GM12878 (cell line): ENCODE measurements around the gene SLC12A7. TPM values are rescaled to one million over a fixed set of nuclear protein-coding genes. Genes with fewer than 3 reads are reported as not detected.
A peak's percentile ranks its signal among the peaks of the same experiment; 100 is the strongest.

Source experiments
- ATAC-seq: fragments of 200-7000 bp; cut with Tn5 transposase; 3 replicates; pipeline ENCODE4 v1.9.1; 2020; ENCODE audit warnings: mild to moderate bottlenecking, moderate library complexity
- BruUV-seq: library from RNA; stranded (reverse); fragments of 400-500 nt; replicated peaks from 2 replicates; lab custom pipeline; 2021; lab: Mats Ljungman, UMichigan
- CTCF ChIA-PET: fragments of 300-600 bp; sonication (Branson Sonifier 250); formaldehyde crosslinking; extraction: SDS; loops from one replicate; lab custom pipeline; 2021; ENCODE audit warnings: inconsistent platforms; lab: Yijun Ruan, JAX
- POLR2A ChIA-PET: fragments of 350-600 bp; formaldehyde crosslinking; extraction: SDS; loops from one replicate; lab custom pipeline; 2021; ENCODE audit warnings: inconsistent platforms; lab: Charles Lee
- RAD21 ChIA-PET: fragments of 300-600 bp; sonication (Branson Sonifier 250); formaldehyde crosslinking; loops from one replicate; lab custom pipeline; 2023; ENCODE audit warnings: antibody characterized with exemption; ENCODE audit not compliant: unreplicated experiment; lab: Charles Lee
- SMC1A ChIA-PET: fragments of 300-600 bp; sonication (Branson Sonifier 250); formaldehyde crosslinking; loops from one replicate; lab custom pipeline; 2023; ENCODE audit not compliant: unreplicated experiment, uncharacterized antibody; lab: Charles Lee
- DNase-seq: peaks from one replicate; pipeline ENCODE4 v3.0.0-alpha.2; 2011; ENCODE audit warnings: low read depth, low spot score
- FAIRE-seq: peaks from 3 replicates; lab custom pipeline; 2011; peaks lifted over from hg19 to GRCh38; lab: Jason Lieb, UNC
- H2AFZ ChIP-seq: 2 replicates; pipeline ENCODE4 v1.6.0; 2011; ENCODE audit warnings: low read depth, low read length, control low read depth; ENCODE audit not compliant: control insufficient read depth
- H3K27ac ChIP-seq: 2 replicates; pipeline ENCODE4 v1.5.1; 2011; ENCODE audit warnings: control low read depth; ENCODE audit not compliant: control insufficient read depth, insufficient read depth
- H3K27me3 ChIP-seq, 2 experiments: replicated peaks in 1 of 2; 2 replicates each; pipeline versions ENCODE4 v1.6.0 to v1.6.1; 2011; ENCODE audit warnings: low read length in 1 of 2; ENCODE audit not compliant: control insufficient read depth in 2 of 2, insufficient read depth in 2 of 2
- H3K36me3 ChIP-seq, 2 experiments: 2 replicates each; pipeline ENCODE4 v1.5.1; 2011; ENCODE audit warnings: low read length in 1 of 2; ENCODE audit not compliant: control insufficient read depth in 2 of 2, insufficient read depth in 2 of 2
- H3K4me1 ChIP-seq: 2 replicates; pipeline ENCODE4 v1.6.1; 2011; ENCODE audit warnings: mild to moderate bottlenecking, low read length, moderate library complexity, mixed read lengths; ENCODE audit not compliant: control insufficient read depth, insufficient read depth
- H3K4me2 ChIP-seq: 2 replicates; pipeline ENCODE4 v1.6.0; 2011; ENCODE audit warnings: control low read depth; ENCODE audit not compliant: control insufficient read depth, insufficient read depth
- H3K4me3 ChIP-seq: fragments of 200-600 bp; sonication (generic); 2 replicates; pipeline ENCODE4 v1.5.1; 2016
- H3K79me2 ChIP-seq: 2 replicates; pipeline ENCODE4 v1.6.0; 2011; ENCODE audit warnings: low read length; ENCODE audit not compliant: control insufficient read depth, insufficient read depth
- H3K9ac ChIP-seq: 2 replicates; pipeline ENCODE4 v1.8.0; 2011; ENCODE audit warnings: low read length, control low read depth, mixed read lengths; ENCODE audit not compliant: control insufficient read depth, insufficient read depth
- H3K9me3 ChIP-seq: replicated peaks from 3 replicates; pipeline ENCODE4 v1.5.1; 2011; ENCODE audit warnings: mild to moderate bottlenecking, low read length; ENCODE audit not compliant: control insufficient read depth, insufficient read depth
- H4K20me1 ChIP-seq: 2 replicates; pipeline ENCODE4 v1.6.0; 2011; ENCODE audit not compliant: control insufficient read depth, insufficient read depth
- BCL11A ChIP-seq: IDR thresholded peaks from 2 replicates; pipeline ENCODE4 v1.6.1; 2011; ENCODE audit warnings: low read depth, low read length
- BRCA1 ChIP-seq: IDR thresholded peaks from 2 replicates; pipeline ENCODE4 v1.6.1; 2011; ENCODE audit warnings: low read depth, low read length, improper control_type of control experiment
- E4F1 ChIP-seq: fragments of 450-650 bp; IDR thresholded peaks from 2 replicates; pipeline ENCODE4 v1.6.1; 2018; ENCODE audit warnings: borderline replicate concordance, mild to moderate bottlenecking; ENCODE audit not compliant: partially characterized antibody
- IKZF2 ChIP-seq, 2 experiments: fragments of 450-650 bp; IDR thresholded peaks; 2 replicates each; pipeline ENCODE4 v1.6.1; 2017; ENCODE audit warnings: mild to moderate bottlenecking in 2 of 2, moderate library complexity in 2 of 2
- KLF5 ChIP-seq: fragments of 450-650 bp; IDR thresholded peaks from 2 replicates; pipeline ENCODE4 v1.6.1; 2014; ENCODE audit warnings: mild to moderate bottlenecking; ENCODE audit not compliant: partially characterized antibody
- LARP7 ChIP-seq: fragments of 450-650 bp; IDR thresholded peaks from 2 replicates; pipeline ENCODE4 v1.6.1; 2017; ENCODE audit warnings: mild to moderate bottlenecking
- NKRF ChIP-seq: fragments of 450-650 bp; conservative IDR thresholded peaks from 2 replicates; pipeline ENCODE4 v1.6.1; 2017; ENCODE audit warnings: mild to moderate bottlenecking, moderate library complexity
- SIN3A ChIP-seq: IDR thresholded peaks from 2 replicates; pipeline ENCODE4 v1.6.1; 2012; ENCODE audit warnings: low read depth, low read length, improper control_type of control experiment
- TARDBP ChIP-seq: IDR thresholded peaks from 2 replicates; pipeline ENCODE4 v1.6.1; 2016; ENCODE audit warnings: borderline replicate concordance
- ZBTB33 ChIP-seq: fragments of 450-650 bp; IDR thresholded peaks from 2 replicates; pipeline ENCODE4 v1.6.1; 2017; ENCODE audit warnings: mild to moderate bottlenecking
- WGBS: methylation state at CpG from one replicate; pipeline ENCODE4 v1.1.6; 2016; ENCODE audit warnings: low lambda C conversion rate; ENCODE audit not compliant: insufficient replicate concordance, insufficient coverage; ENCODE audit errors: missing lambda C conversion rate; 5-methylcytosine and 5-hydroxymethylcytosine counted together
- in situ Hi-C: fragments of 300-500 bp; cut with MboI; formaldehyde crosslinking; loops from 9 replicates; pipeline ENCODE4 v1.14.3; 2018; ENCODE audit warnings: mixed read lengths
- intact Hi-C: fragments of 100-400 bp; cut with micrococcal nuclease; formaldehyde crosslinking; loops from one replicate; pipeline ENCODE4 v1.14.2; 2022; ENCODE audit not compliant: unreplicated experiment
- polyA plus RNA-seq, 11 experiments: library from polyadenylated mRNA; depleted of rRNA in 4 of 11; unstranded in 6 of 11; stranded (reverse) in 5 of 11; fragments of >200 nt; fragmentation: Nextera tagmentation in 4 of 11; fragmentation: Illumina TruSeq in 1 of 11; extraction: Ambion mirVana in 4 of 11; extraction: Trizol in 1 of 11; gene quantifications; 1 replicate in 1 of 11; 2 replicates in 10 of 11; pipeline versions ENCODE4 v1.2.1 to v1.2.3, GENCODE V29; 2011 to 2016; ENCODE audit warnings: inconsistent platforms in 2 of 11, missing spikeins in 2 of 11, low read depth in 1 of 11
- total RNA-seq, 4 experiments: library from RNA; depleted of rRNA in 3 of 4; stranded (reverse); fragments of >200 nt in 3 of 4; fragmentation: Illumina TruSeq in 1 of 4; extraction: Trizol in 1 of 4; gene quantifications; 2 replicates each; pipeline versions ENCODE4 v1.2.1 to v1.2.3, GENCODE V29; 2013 to 2021
- TF ChIP-seq, protein P1 (sequence below): fragments of 450-650 bp; IDR thresholded peaks from 2 replicates; pipeline ENCODE4 v1.6.1; 2016; ENCODE audit warnings: mild to moderate bottlenecking

SLC12A7 gene
- total and polyA plus RNA-seq, 10 of the 15 experiments (the other 5 are each of a cell fraction or from before 2014, with no cell fraction given), result 0.10 to 10.0 (median 2.9) TPM

GRCh38 chr5:1140171-1140817 lies 28.4 kb upstream of the SLC12A7 start:
- no peak overlapping the region for H3K4me3 ChIP-seq
- peak overlapping the region; percentile 47 for H2AFZ ChIP-seq
- ChIA-PET CTCF (interaction anchor here (1.0 to 5.4 kb wide), 19 partner anchors 9 to 505 kb away, joined by 3 to 61 read pairs (median 6); no protein-coding TSS in a partner anchor), POLR2A (no interaction called here), RAD21 (interaction anchor here (0.7 to 3.0 kb wide), 12 partner anchors 12 to 220 kb away, joined by 3 to 16 read pairs (median 3); no protein-coding TSS in a partner anchor), SMC1A (interaction anchor here (1.0 to 4.3 kb wide), 10 partner anchors 14 to 248 kb away, joined by 3 to 36 read pairs (median 5); partner anchors contain the start of gene BRD9)
- no peak for DNase-seq
- H3K27ac ChIP-seq, result no peak overlapping the region
- no peaks in the 10 kb centered on the region for H4K20me1 ChIP-seq
- 0 out of 2 replicates have a peak overlapping the region, but pooled peaks have one; percentile 3 for H3K4me2 ChIP-seq
- H3K36me3 ChIP-seq, result no peaks in the 10 kb centered on the region
- no TSS peak for BruUV-seq
- peak; percentile 93 for ATAC-seq
- no peaks in the 10 kb centered on the region for H3K27me3 ChIP-seq
- no peaks in the 10 kb centered on the region for H3K79me2 ChIP-seq
- intact Hi-C loops, result loop anchor here (1.0 to 10.0 kb wide), 2 partner anchors 125 to 217 kb away; no protein-coding TSS in a partner anchor
- H3K4me1 ChIP-seq, result peaks cover 11% of the 10 kb centered on the region
- peak; percentile 72 for FAIRE-seq
- no peak overlapping the region for H3K9ac ChIP-seq
- WGBS, result 2% methylated on average over 14 of the region's 23 CpGs
- H3K9me3 ChIP-seq, result no peaks in the 10 kb centered on the region
- in situ Hi-C loops, result no loop called here
- TF ChIP-seq E4F1 (no peak), BRCA1 (no peak), LARP7 (peak; percentile 42; the same call in 1 of the 2 replicates), NKRF (no peak), IKZF2 (IDR thresholded peaks at IDR 0.05) (0 out of 4 replicates have a peak, but pooled peaks of 1 of the 2 experiments have one; percentile 8), ZBTB33 (no peak), SIN3A (no peak), TARDBP (no peak), BCL11A (no peak), KLF5 (no peak)
- TF ChIP-seq, protein P1, sequence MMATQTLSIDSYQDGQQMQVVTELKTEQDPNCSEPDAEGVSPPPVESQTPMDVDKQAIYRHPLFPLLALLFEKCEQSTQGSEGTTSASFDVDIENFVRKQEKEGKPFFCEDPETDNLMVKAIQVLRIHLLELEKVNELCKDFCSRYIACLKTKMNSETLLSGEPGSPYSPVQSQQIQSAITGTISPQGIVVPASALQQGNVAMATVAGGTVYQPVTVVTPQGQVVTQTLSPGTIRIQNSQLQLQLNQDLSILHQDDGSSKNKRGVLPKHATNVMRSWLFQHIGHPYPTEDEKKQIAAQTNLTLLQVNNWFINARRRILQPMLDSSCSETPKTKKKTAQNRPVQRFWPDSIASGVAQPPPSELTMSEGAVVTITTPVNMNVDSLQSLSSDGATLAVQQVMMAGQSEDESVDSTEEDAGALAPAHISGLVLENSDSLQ, result no peak
